GM23248 (cell line): ENCODE data around the gene SVIP. TPM values are rescaled to one million over a fixed set of nuclear protein-coding genes. Genes with fewer than 3 reads are reported as not detected.

Source experiments
- DNase-seq: peaks from one replicate; pipeline ENCODE4 v3.0.0-alpha.2; 2015
- H2AFZ ChIP-seq: fragments of 200-600 bp; sonication (generic); 2 replicates; pipeline ENCODE4 v1.6.1; 2016; ENCODE audit warnings: antibody characterized with exemption
- H3F3A ChIP-seq: fragments of 200-600 bp; sonication (generic); 2 replicates; pipeline ENCODE4 v1.6.1; 2016; ENCODE audit warnings: mild to moderate bottlenecking, antibody characterized with exemption, mixed run types; ENCODE audit not compliant: insufficient read depth
- H3K27ac ChIP-seq: fragments of 200-600 bp; sonication (generic); 2 replicates; pipeline ENCODE4 v1.5.1; 2016; ENCODE audit warnings: mild to moderate bottlenecking
- H3K27me3 ChIP-seq: fragments of 200-600 bp; sonication (generic); replicated peaks from 2 replicates; pipeline ENCODE4 v1.6.1; 2016; ENCODE audit warnings: mild to moderate bottlenecking; ENCODE audit not compliant: insufficient read depth
- H3K36me3 ChIP-seq: fragments of 200-600 bp; sonication (generic); 2 replicates; pipeline ENCODE4 v1.6.1; 2016; ENCODE audit warnings: low read depth, mild to moderate bottlenecking
- H3K4me1 ChIP-seq: fragments of 200-600 bp; sonication (generic); 2 replicates; pipeline ENCODE4 v1.6.1; 2016; ENCODE audit warnings: mild to moderate bottlenecking; ENCODE audit not compliant: insufficient read depth
- H3K4me2 ChIP-seq: fragments of 200-600 bp; sonication (generic); one replicate; pipeline ENCODE4 v1.6.1; 2016; ENCODE audit warnings: mild to moderate bottlenecking; ENCODE audit not compliant: unreplicated experiment
- H3K4me3 ChIP-seq: fragments of 200-600 bp; sonication (generic); 2 replicates; pipeline ENCODE4 v1.5.1; 2016; ENCODE audit warnings: mild to moderate bottlenecking
- H3K79me2 ChIP-seq: fragments of 200-600 bp; sonication (generic); 2 replicates; pipeline ENCODE4 v1.6.1; 2016; ENCODE audit warnings: mild to moderate bottlenecking; ENCODE audit not compliant: insufficient read depth
- H3K9ac ChIP-seq: fragments of 200-600 bp; sonication (generic); 2 replicates; pipeline ENCODE4 v1.6.1; 2016; ENCODE audit warnings: mild to moderate bottlenecking
- H3K9me2 ChIP-seq: fragments of 200-600 bp; sonication (generic); 2 replicates; pipeline ENCODE4 v1.6.1; 2016; ENCODE audit warnings: mixed run types, mild to moderate bottlenecking, moderate library complexity; ENCODE audit not compliant: insufficient read depth
- H3K9me3 ChIP-seq: fragments of 200-600 bp; sonication (generic); one replicate; pipeline ENCODE4 v1.6.1; 2017; ENCODE audit warnings: low read depth
- H4K20me1 ChIP-seq: fragments of 200-600 bp; sonication (generic); 2 replicates; pipeline ENCODE4 v1.6.0; 2016; ENCODE audit not compliant: insufficient read depth
- EZH2 ChIP-seq: fragments of 200-600 bp; sonication (generic); IDR thresholded peaks from 2 replicates; pipeline ENCODE4 v1.6.1; 2018; ENCODE audit warnings: antibody characterized with exemption, mild to moderate bottlenecking; ENCODE audit not compliant: insufficient read depth, poor library complexity, severe bottlenecking
- EZH2phosphoT487 ChIP-seq: fragments of 200-600 bp; sonication (generic); IDR thresholded peaks from 2 replicates; pipeline ENCODE4 v1.6.1; 2018; ENCODE audit warnings: antibody characterized with exemption, moderate library complexity, mild to moderate bottlenecking, low read depth; ENCODE audit not compliant: insufficient read depth
- WGBS, 2 experiments: methylation state at CpG; one replicate each; pipeline ENCODE4 v1.1.6; 2015 to 2017; ENCODE audit warnings: low lambda C conversion rate in 2 of 2, low coverage in 1 of 2; ENCODE audit errors: missing lambda C conversion rate in 2 of 2; 5-methylcytosine and 5-hydroxymethylcytosine counted together
- in situ Hi-C: fragments of 300-500 bp; cut with MboI; formaldehyde crosslinking; loops from 2 replicates; pipeline ENCODE4 v1.15.0; 2020
- polyA plus RNA-seq: library from polyadenylated mRNA; unstranded; fragments of >200 nt; fragmentation: Nextera tagmentation; extraction: Ambion mirVana; gene quantifications from 2 replicates; pipeline ENCODE4 v1.2.1, GENCODE V29; 2016
- total RNA-seq: library from RNA; depleted of rRNA; stranded (reverse); fragments of >200 nt; shearing (Covaris generic); gene quantifications from 2 replicates; pipeline ENCODE4 v1.2.3, GENCODE V29; 2014

The SVIP gene
- total and polyA plus RNA-seq, 2 experiments from 2014 or later = 0.54 to 4.2 TPM

- H3K27me3 ChIP-seq = no peaks in the 10 kb centered on the region
- no peaks in the 10 kb centered on the region for H3K9me3 ChIP-seq
- in situ Hi-C loops = no loop called here
- WGBS, 2 experiments = 49 to 59% methylated on average over 3 of the region's 3 CpGs
- H3K4me2 ChIP-seq = no peak overlapping the region
- no peaks in the 10 kb centered on the region for H3K79me2 ChIP-seq
- H3K9ac ChIP-seq = no peak overlapping the region
- H3F3A ChIP-seq = no peaks in the 10 kb centered on the region
- no peaks in the 10 kb centered on the region for H3K9me2 ChIP-seq
- TF ChIP-seq EZH2phosphoT487 = no peak
- no peak for TF ChIP-seq EZH2
- H3K27ac ChIP-seq = no peak overlapping the region
- H2AFZ ChIP-seq = no peak overlapping the region
- no peak overlapping the region for H3K4me3 ChIP-seq
- no peaks in the 10 kb centered on the region for H3K4me1 ChIP-seq
- no peaks in the 10 kb centered on the region for H4K20me1 ChIP-seq
- no peak for DNase-seq
- H3K36me3 ChIP-seq = no peaks in the 10 kb centered on the region
These were observed 39.7 kb upstream of the SVIP start for GRCh38 chr11:22869325-22869724.

GRCh38 chr11:22860241-22860640, 30.6 kb upstream of the SVIP start, which contains the start of gene CCDC179:
Gene CCDC179 (minus strand): TSS chr11:22860474. CDS start chr11:22860421, 53 bp downstream.
- H3K4me1 ChIP-seq = no peaks in the 10 kb centered on the region
- H3K9me3 ChIP-seq = no peaks in the 10 kb centered on the region
- H3K9me2 ChIP-seq = no peaks in the 10 kb centered on the region
- no peak for DNase-seq
- no peak within 1 kb of the TSS for H2AFZ ChIP-seq
- H3K27me3 ChIP-seq = no peaks in the 10 kb centered on the region
- H3K36me3 ChIP-seq = no peaks in the 10 kb centered on the region
- H4K20me1 ChIP-seq = no peaks in the 10 kb centered on the region
- no peak within 1 kb of the TSS for H3K27ac ChIP-seq
- H3K4me3 ChIP-seq = no peak within 1 kb of the TSS
- in situ Hi-C loops = no loop called here
- no peak within 1 kb of the TSS for H3K9ac ChIP-seq
- WGBS, 2 experiments = 54 to 86% methylated on average over 4 of the region's 4 CpGs
- H3K4me2 ChIP-seq = no peak within 1 kb of the TSS
- no peaks in the 10 kb centered on the region for H3F3A ChIP-seq
- H3K79me2 ChIP-seq = no peaks in the 10 kb centered on the region
- TF ChIP-seq EZH2phosphoT487 = no peak
- no peak for TF ChIP-seq EZH2

- no peaks in the 10 kb centered on the region for H3K9me2 ChIP-seq
- H3K27me3 ChIP-seq = no peaks in the 10 kb centered on the region
- DNase-seq = no peak
- H3K27ac ChIP-seq = no peak overlapping the region
- TF ChIP-seq EZH2 (no peak), EZH2phosphoT487 (no peak)
- in situ Hi-C loops = no loop called here
- no peaks in the 10 kb centered on the region for H4K20me1 ChIP-seq
- 52 to 56% methylated on average over 6 of the region's 6 CpGs for WGBS, 2 experiments
- H3K4me2 ChIP-seq = no peak overlapping the region
- H3K79me2 ChIP-seq = no peaks in the 10 kb centered on the region
- H3F3A ChIP-seq = no peaks in the 10 kb centered on the region
- H3K9me3 ChIP-seq = no peaks in the 10 kb centered on the region
- H3K9ac ChIP-seq = no peak overlapping the region
- no peaks in the 10 kb centered on the region for H3K36me3 ChIP-seq
- no peak overlapping the region for H3K4me3 ChIP-seq
- no peaks in the 10 kb centered on the region for H3K4me1 ChIP-seq
- no peak overlapping the region for H2AFZ ChIP-seq
These were observed 30.2 kb upstream of the SVIP start for GRCh38 chr11:22859756-22860155.

- Histone ChIP-seq H3K27me3 (no peaks in the 10 kb centered on the region), H3K9me3 (no peaks in the 10 kb centered on the region), H3K4me2 (no peak overlapping the region), H3K36me3 (no peaks in the 10 kb centered on the region), H3K79me2 (no peaks in the 10 kb centered on the region), H3K27ac (no peak overlapping the region), H2AFZ (no peak overlapping the region), H3K4me3 (no peak overlapping the region), H3F3A (no peaks in the 10 kb centered on the region), H3K4me1 (no peaks in the 10 kb centered on the region), H3K9me2 (no peaks in the 10 kb centered on the region), H4K20me1 (no peaks in the 10 kb centered on the region), H3K9ac (no peak overlapping the region)
- in situ Hi-C loops = no loop called here
- DNase-seq = no peak
- TF ChIP-seq EZH2 = no peak
These were observed 21.9 kb upstream of the SVIP start for GRCh38 chr11:22851477-22851876.

GRCh38 chr11:22846726-22847125, 17.1 kb upstream of the SVIP start:
- Histone ChIP-seq H3K27me3 (no peaks in the 10 kb centered on the region), H3F3A (no peaks in the 10 kb centered on the region), H3K4me3 (no peak overlapping the region), H3K4me1 (no peaks in the 10 kb centered on the region), H3K9me2 (no peaks in the 10 kb centered on the region), H3K9ac (no peak overlapping the region), H3K36me3 (no peaks in the 10 kb centered on the region), H3K79me2 (no peaks in the 10 kb centered on the region), H3K27ac (no peak overlapping the region), H2AFZ (no peak overlapping the region), H3K4me2 (no peak overlapping the region), H4K20me1 (no peaks in the 10 kb centered on the region), H3K9me3 (no peaks in the 10 kb centered on the region)
- in situ Hi-C loops = no loop called here
- WGBS, 2 experiments = 40 to 45% methylated on average over 1 of the region's 1 CpG
- no peak for DNase-seq
- no peak for TF ChIP-seq EZH2
- TF ChIP-seq EZH2phosphoT487 = no peak
